Calu3 (cell line): ENCODE measurements around the gene NCAM2. TPM values are rescaled to one million over a fixed set of nuclear protein-coding genes. Genes with fewer than 3 reads are reported as not detected.

ENCODE experiments used
- BruUV-seq: library from RNA; stranded (reverse); fragments of 400-500 nt; replicated peaks from 2 replicates; lab custom pipeline; 2021; lab: Mats Ljungman, UMichigan
- CTCF ChIA-PET: fragments of 300-600 bp; sonication (Branson Sonifier 250); formaldehyde crosslinking; loops from one replicate; lab custom pipeline; 2022; ENCODE audit warnings: antibody characterized with exemption; lab: Charles Lee
- DNase-seq: peaks from one replicate; pipeline ENCODE4 v3.0.0; 2022
- H3K27ac Mint-ChIP-seq: one replicate; pipeline ENCODE4 v1.8.0; 2022; ENCODE audit warnings: mixed read lengths; ENCODE audit not compliant: unreplicated experiment
- H3K27me3 Mint-ChIP-seq: one replicate; pipeline ENCODE4 v1.8.0; 2022; ENCODE audit warnings: mixed read lengths; ENCODE audit not compliant: unreplicated experiment
- H3K36me3 Mint-ChIP-seq: one replicate; pipeline ENCODE4 v1.8.0; 2022; ENCODE audit warnings: mild to moderate bottlenecking, moderate library complexity, mixed read lengths; ENCODE audit not compliant: insufficient read depth, unreplicated experiment
- H3K4me1 Mint-ChIP-seq: one replicate; pipeline ENCODE4 v1.8.0; 2022; ENCODE audit warnings: mild to moderate bottlenecking, low read depth, mixed read lengths; ENCODE audit not compliant: unreplicated experiment
- H3K4me3 Mint-ChIP-seq: one replicate; pipeline ENCODE4 v1.8.0; 2022; ENCODE audit warnings: mild to moderate bottlenecking, low read depth, moderate library complexity, mixed read lengths; ENCODE audit not compliant: unreplicated experiment
- H3K9me3 Mint-ChIP-seq: one replicate; pipeline ENCODE4 v1.8.0; 2022; ENCODE audit warnings: low read depth, mixed read lengths; ENCODE audit not compliant: unreplicated experiment
- CTCF ChIP-seq: fragments of 200-600 bp; IDR thresholded peaks from one replicate; pipeline ENCODE4 v1.8.0; 2022; ENCODE audit warnings: antibody characterized with exemption; ENCODE audit not compliant: unreplicated experiment
- intact Hi-C: fragments of 100-400 bp; cut with micrococcal nuclease; formaldehyde crosslinking; loops from one replicate; pipeline ENCODE4 v1.10.0; 2022; ENCODE audit not compliant: unreplicated experiment
- total RNA-seq: library from RNA; stranded (reverse); gene quantifications from 2 replicates; pipeline ENCODE4 v1.2.3, GENCODE V29; 2022

Gene NCAM2
- total RNA-seq, 1 experiment from 2014 or later = not detected

- no peaks in the 10 kb centered on the region for H3K4me1 Mint-ChIP-seq
- DNase-seq = no peak
- H3K27me3 Mint-ChIP-seq = no peaks in the 10 kb centered on the region
- CTCF ChIA-PET = no interaction called here
- H3K9me3 Mint-ChIP-seq = peaks cover 2% of the 10 kb centered on the region
- TF ChIP-seq CTCF = no peak
- no peak overlapping the region for H3K4me3 Mint-ChIP-seq
- BruUV-seq = no TSS peak
- H3K27ac Mint-ChIP-seq = no peak overlapping the region
- no peaks in the 10 kb centered on the region for H3K36me3 Mint-ChIP-seq
- intact Hi-C loops = no loop called here
These were observed 462.8 kb downstream of the NCAM2 start for GRCh38 chr21:21460979-21461378.

- no TSS peak for BruUV-seq
- CTCF ChIA-PET = no interaction called here
- Mint-ChIP-seq H3K27me3 (no peaks in the 10 kb centered on the region), H3K27ac (no peak overlapping the region), H3K36me3 (no peaks in the 10 kb centered on the region), H3K4me3 (no peak overlapping the region), H3K9me3 (peaks cover 4% of the 10 kb centered on the region), H3K4me1 (no peaks in the 10 kb centered on the region)
- TF ChIP-seq CTCF = no peak
- intact Hi-C loops = no loop called here
- no peak for DNase-seq
These were observed 465.2 kb downstream of the NCAM2 start for GRCh38 chr21:21463456-21463855.

GRCh38 chr21:21464684-21465083 is 466.5 kb downstream of the NCAM2 start:
- TF ChIP-seq CTCF = no peak
- no peak overlapping the region for H3K27ac Mint-ChIP-seq
- no TSS peak for BruUV-seq
- no peaks in the 10 kb centered on the region for H3K27me3 Mint-ChIP-seq
- H3K4me1 Mint-ChIP-seq = no peaks in the 10 kb centered on the region
- DNase-seq = no peak
- CTCF ChIA-PET = no interaction called here
- peaks cover 4% of the 10 kb centered on the region for H3K9me3 Mint-ChIP-seq
- intact Hi-C loops = no loop called here
- no peaks in the 10 kb centered on the region for H3K36me3 Mint-ChIP-seq
- H3K4me3 Mint-ChIP-seq = no peak overlapping the region

- no peak for DNase-seq
- intact Hi-C loops = no loop called here
- TF ChIP-seq CTCF = no peak
- Mint-ChIP-seq H3K36me3 (no peaks in the 10 kb centered on the region), H3K4me3 (no peak overlapping the region), H3K27me3 (no peaks in the 10 kb centered on the region), H3K9me3 (peaks cover 7% of the 10 kb centered on the region), H3K4me1 (no peaks in the 10 kb centered on the region), H3K27ac (no peak overlapping the region)
- no TSS peak for BruUV-seq
- CTCF ChIA-PET = no interaction called here
These were observed 468.5 kb downstream of the NCAM2 start for GRCh38 chr21:21466752-21467151.

- H3K4me3 Mint-ChIP-seq = no peak overlapping the region
- no peak for DNase-seq
- TF ChIP-seq CTCF = no peak
- no peaks in the 10 kb centered on the region for H3K27me3 Mint-ChIP-seq
- no peaks in the 10 kb centered on the region for H3K36me3 Mint-ChIP-seq
- no TSS peak for BruUV-seq
- CTCF ChIA-PET = no interaction called here
- H3K4me1 Mint-ChIP-seq = no peaks in the 10 kb centered on the region
- H3K9me3 Mint-ChIP-seq = peaks cover 7% of the 10 kb centered on the region
- intact Hi-C loops = no loop called here
- H3K27ac Mint-ChIP-seq = no peak overlapping the region
These were observed 469.8 kb downstream of the NCAM2 start for GRCh38 chr21:21468003-21468402.
